Panc1 (cell line): ENCODE results near the gene ZCCHC17. TPM values are rescaled to one million over a fixed set of nuclear protein-coding genes. Genes with fewer than 3 reads are reported as not detected.

ENCODE experiments used
- ATAC-seq: fragments of 200-7000 bp; cut with Tn5 transposase; 2 replicates; pipeline ENCODE4 v1.9.1; 2020; ENCODE audit warnings: mild to moderate bottlenecking, moderate library complexity
- BruUV-seq: library from RNA; stranded (reverse); fragments of 400-500 nt; replicated peaks from 2 replicates; lab custom pipeline; 2021; lab: Mats Ljungman, UMichigan
- CTCF ChIA-PET: fragments of 300-600 bp; sonication (Branson Sonifier 250); formaldehyde crosslinking; loops from one replicate; lab custom pipeline; 2022; ENCODE audit warnings: antibody characterized with exemption; lab: Charles Lee
- POLR2A ChIA-PET: fragments of 300-600 bp; sonication (Branson Sonifier 250); formaldehyde crosslinking; loops from one replicate; lab custom pipeline; 2022; ENCODE audit warnings: antibody characterized with exemption; lab: Charles Lee
- DNase-seq: peaks from one replicate; pipeline ENCODE4 v3.0.0-alpha.2; 2010; ENCODE audit warnings: low read depth, low spot score
- H3K27ac ChIP-seq: 2 replicates; pipeline ENCODE4 v1.5.1; 2011; ENCODE audit warnings: mild to moderate bottlenecking, low read length, inconsistent platforms
- H3K27me3 ChIP-seq: fragments of 200-500 bp; sonication (Bioruptor generic); 2 replicates; pipeline ENCODE4 v1.6.0; 2014; ENCODE audit warnings: low read length, inconsistent platforms; ENCODE audit not compliant: control insufficient read depth, insufficient read depth
- H3K36me3 ChIP-seq: fragments of 200-500 bp; sonication (Bioruptor generic); 2 replicates; pipeline ENCODE4 v1.5.1; 2014; ENCODE audit warnings: inconsistent platforms, mild to moderate bottlenecking, low read length, moderate library complexity; ENCODE audit not compliant: control insufficient read depth, insufficient read depth
- H3K4me1 ChIP-seq: 2 replicates; pipeline ENCODE4 v1.5.1; 2011; ENCODE audit warnings: inconsistent platforms, mild to moderate bottlenecking, low read length, moderate library complexity; ENCODE audit not compliant: control insufficient read depth, insufficient read depth
- H3K4me3 ChIP-seq, 2 experiments: 2 replicates each; pipeline ENCODE4 v1.5.1; 2011 to 2012; ENCODE audit warnings: low read depth in 2 of 2, low read length in 2 of 2, mild to moderate bottlenecking in 2 of 2, inconsistent platforms in 1 of 2, moderate library complexity in 1 of 2
- H3K9me3 ChIP-seq: fragments of 200-500 bp; sonication (Bioruptor generic); 2 replicates; pipeline ENCODE4 v1.5.1; 2014; ENCODE audit warnings: low read depth, mild to moderate bottlenecking, inconsistent platforms, low read length, moderate library complexity; ENCODE audit not compliant: control insufficient read depth, insufficient read depth
- POLR2AphosphoS5 ChIP-seq: IDR thresholded peaks from 2 replicates; pipeline ENCODE4 v1.6.1; 2012; ENCODE audit warnings: mild to moderate bottlenecking, low read depth, low read length, moderate library complexity
- SIN3A ChIP-seq: IDR thresholded peaks from 2 replicates; pipeline ENCODE4 v1.6.1; 2012; ENCODE audit warnings: low read depth, mild to moderate bottlenecking, low read length, moderate library complexity, borderline replicate concordance; ENCODE audit not compliant: insufficient read depth
- TCF7L2 ChIP-seq: IDR thresholded peaks from 2 replicates; pipeline ENCODE4 v1.6.1; 2011; ENCODE audit warnings: mild to moderate bottlenecking, low read depth, low read length, inconsistent platforms
- in situ Hi-C: cut with HindIII; loops from 2 replicates; pipeline ENCODE4 v1.10.0; 2016; ENCODE audit warnings: low sequenced_read_pairs, low pct_unique_long_range_greater_than_20kb
- intact Hi-C: fragments of 100-400 bp; cut with micrococcal nuclease; formaldehyde crosslinking; loops from one replicate; pipeline ENCODE4 v1.10.0; 2022; ENCODE audit not compliant: unreplicated experiment
- total RNA-seq: library from RNA; stranded (reverse); gene quantifications from one replicate; pipeline ENCODE4 v1.2.1, GENCODE V29; 2021; ENCODE audit not compliant: unreplicated experiment
- TF ChIP-seq, protein P1 (sequence below), 2 experiments: IDR thresholded peaks; 2 replicates each; pipeline ENCODE4 v1.6.1; 2011 to 2012; ENCODE audit warnings: low read depth in 2 of 2, control low read depth in 1 of 2, low read length in 1 of 2, mild to moderate bottlenecking in 1 of 2, moderate library complexity in 1 of 2; ENCODE audit not compliant: insufficient read depth in 1 of 2
- TF ChIP-seq, protein P2 (sequence below): fragments of 450-650 bp; IDR thresholded peaks from 2 replicates; pipeline ENCODE4 v1.5.1; 2017; ENCODE audit warnings: mild to moderate bottlenecking

ZCCHC17 gene
- total RNA-seq, 1 experiment from 2014 or later, result 30.6 TPM

DNA sequence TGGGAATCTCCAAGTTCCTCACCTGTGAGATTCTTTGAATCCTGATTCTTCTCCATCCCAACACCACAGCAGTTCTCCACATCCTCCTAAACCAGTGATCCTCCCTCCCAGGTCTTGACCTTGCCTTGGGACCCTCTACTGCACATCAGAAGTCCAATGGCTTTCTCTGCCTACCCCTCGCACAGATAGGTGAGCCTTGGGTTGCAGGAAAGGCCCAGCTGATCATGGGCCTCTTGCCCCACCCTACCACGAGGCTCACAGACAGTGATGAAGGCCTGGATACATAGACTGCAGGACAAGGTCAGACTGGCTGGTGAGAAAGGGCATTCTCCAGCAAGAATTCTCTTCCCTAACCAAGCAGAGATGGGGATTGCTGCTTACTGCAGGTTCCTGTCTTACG is 75.2 kb downstream of the ZCCHC17 start:
- no peaks in the 10 kb centered on the region for H3K36me3 ChIP-seq
- no peaks in the 10 kb centered on the region for H3K9me3 ChIP-seq
- ChIA-PET CTCF (no interaction called here), POLR2A (no interaction called here)
- no peak overlapping the region for H3K4me3 ChIP-seq
- intact Hi-C loops, result no loop called here
- no peak for ATAC-seq
- BruUV-seq, result no TSS peak
- TF ChIP-seq POLR2AphosphoS5 (no peak), TCF7L2 (no peak)
- TF ChIP-seq, protein P1, sequence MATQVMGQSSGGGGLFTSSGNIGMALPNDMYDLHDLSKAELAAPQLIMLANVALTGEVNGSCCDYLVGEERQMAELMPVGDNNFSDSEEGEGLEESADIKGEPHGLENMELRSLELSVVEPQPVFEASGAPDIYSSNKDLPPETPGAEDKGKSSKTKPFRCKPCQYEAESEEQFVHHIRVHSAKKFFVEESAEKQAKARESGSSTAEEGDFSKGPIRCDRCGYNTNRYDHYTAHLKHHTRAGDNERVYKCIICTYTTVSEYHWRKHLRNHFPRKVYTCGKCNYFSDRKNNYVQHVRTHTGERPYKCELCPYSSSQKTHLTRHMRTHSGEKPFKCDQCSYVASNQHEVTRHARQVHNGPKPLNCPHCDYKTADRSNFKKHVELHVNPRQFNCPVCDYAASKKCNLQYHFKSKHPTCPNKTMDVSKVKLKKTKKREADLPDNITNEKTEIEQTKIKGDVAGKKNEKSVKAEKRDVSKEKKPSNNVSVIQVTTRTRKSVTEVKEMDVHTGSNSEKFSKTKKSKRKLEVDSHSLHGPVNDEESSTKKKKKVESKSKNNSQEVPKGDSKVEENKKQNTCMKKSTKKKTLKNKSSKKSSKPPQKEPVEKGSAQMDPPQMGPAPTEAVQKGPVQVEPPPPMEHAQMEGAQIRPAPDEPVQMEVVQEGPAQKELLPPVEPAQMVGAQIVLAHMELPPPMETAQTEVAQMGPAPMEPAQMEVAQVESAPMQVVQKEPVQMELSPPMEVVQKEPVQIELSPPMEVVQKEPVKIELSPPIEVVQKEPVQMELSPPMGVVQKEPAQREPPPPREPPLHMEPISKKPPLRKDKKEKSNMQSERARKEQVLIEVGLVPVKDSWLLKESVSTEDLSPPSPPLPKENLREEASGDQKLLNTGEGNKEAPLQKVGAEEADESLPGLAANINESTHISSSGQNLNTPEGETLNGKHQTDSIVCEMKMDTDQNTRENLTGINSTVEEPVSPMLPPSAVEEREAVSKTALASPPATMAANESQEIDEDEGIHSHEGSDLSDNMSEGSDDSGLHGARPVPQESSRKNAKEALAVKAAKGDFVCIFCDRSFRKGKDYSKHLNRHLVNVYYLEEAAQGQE (IDR thresholded peaks at IDR 0.05; ENCODE audit: insufficient read depth in 1 of 2, low read depth in 2 of 2, low read length in 1 of 2), result no peak
- H3K27ac ChIP-seq, result no peak overlapping the region
- no peaks in the 10 kb centered on the region for H3K4me1 ChIP-seq
- in situ Hi-C loops, result no loop called here
- DNase-seq, result no peak
- H3K27me3 ChIP-seq, result no peaks in the 10 kb centered on the region

DNA sequence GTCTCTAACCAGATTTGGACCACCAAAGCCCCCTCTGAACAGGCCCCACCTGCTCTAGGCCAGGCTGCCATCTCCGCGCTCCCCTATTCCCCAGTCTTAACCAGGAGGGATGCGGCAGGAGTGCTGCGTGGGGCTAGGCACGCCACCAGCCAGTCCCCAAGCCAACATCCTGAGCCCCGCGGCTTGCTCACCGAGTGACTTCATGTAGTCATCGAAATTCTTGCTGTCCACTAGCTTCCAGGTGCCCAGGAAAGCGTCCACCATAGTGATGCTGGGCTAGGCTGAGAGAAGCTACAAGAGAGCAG is 75.9 kb downstream of the ZCCHC17 start:
- CTCF ChIA-PET, result interaction anchor here (0.8 kb wide), 1 partner anchor 178 kb away, joined by 3 read pairs; no protein-coding TSS in a partner anchor
- DNase-seq, result no peak
- Histone ChIP-seq H3K27ac (no peak overlapping the region), H3K36me3 (no peaks in the 10 kb centered on the region), H3K9me3 (no peaks in the 10 kb centered on the region), H3K4me1 (no peaks in the 10 kb centered on the region), H3K4me3 (no peak overlapping the region), H3K27me3 (no peaks in the 10 kb centered on the region)
- BruUV-seq, result no TSS peak
- POLR2A ChIA-PET, result no interaction called here
- intact Hi-C loops, result no loop called here
- ATAC-seq, result no peak
- TF ChIP-seq, protein P1 (IDR thresholded peaks at IDR 0.05; ENCODE audit: insufficient read depth in 1 of 2, low read depth in 2 of 2, low read length in 1 of 2), result no peak
- TF ChIP-seq TCF7L2 (no peak), POLR2AphosphoS5 (no peak), SIN3A (no peak)
- TF ChIP-seq, protein P2, sequence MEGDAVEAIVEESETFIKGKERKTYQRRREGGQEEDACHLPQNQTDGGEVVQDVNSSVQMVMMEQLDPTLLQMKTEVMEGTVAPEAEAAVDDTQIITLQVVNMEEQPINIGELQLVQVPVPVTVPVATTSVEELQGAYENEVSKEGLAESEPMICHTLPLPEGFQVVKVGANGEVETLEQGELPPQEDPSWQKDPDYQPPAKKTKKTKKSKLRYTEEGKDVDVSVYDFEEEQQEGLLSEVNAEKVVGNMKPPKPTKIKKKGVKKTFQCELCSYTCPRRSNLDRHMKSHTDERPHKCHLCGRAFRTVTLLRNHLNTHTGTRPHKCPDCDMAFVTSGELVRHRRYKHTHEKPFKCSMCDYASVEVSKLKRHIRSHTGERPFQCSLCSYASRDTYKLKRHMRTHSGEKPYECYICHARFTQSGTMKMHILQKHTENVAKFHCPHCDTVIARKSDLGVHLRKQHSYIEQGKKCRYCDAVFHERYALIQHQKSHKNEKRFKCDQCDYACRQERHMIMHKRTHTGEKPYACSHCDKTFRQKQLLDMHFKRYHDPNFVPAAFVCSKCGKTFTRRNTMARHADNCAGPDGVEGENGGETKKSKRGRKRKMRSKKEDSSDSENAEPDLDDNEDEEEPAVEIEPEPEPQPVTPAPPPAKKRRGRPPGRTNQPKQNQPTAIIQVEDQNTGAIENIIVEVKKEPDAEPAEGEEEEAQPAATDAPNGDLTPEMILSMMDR, result no peak
- in situ Hi-C loops, result no loop called here
